ENCODE data around the gene ARHGAP6.

The ARHGAP6 gene

DNA sequence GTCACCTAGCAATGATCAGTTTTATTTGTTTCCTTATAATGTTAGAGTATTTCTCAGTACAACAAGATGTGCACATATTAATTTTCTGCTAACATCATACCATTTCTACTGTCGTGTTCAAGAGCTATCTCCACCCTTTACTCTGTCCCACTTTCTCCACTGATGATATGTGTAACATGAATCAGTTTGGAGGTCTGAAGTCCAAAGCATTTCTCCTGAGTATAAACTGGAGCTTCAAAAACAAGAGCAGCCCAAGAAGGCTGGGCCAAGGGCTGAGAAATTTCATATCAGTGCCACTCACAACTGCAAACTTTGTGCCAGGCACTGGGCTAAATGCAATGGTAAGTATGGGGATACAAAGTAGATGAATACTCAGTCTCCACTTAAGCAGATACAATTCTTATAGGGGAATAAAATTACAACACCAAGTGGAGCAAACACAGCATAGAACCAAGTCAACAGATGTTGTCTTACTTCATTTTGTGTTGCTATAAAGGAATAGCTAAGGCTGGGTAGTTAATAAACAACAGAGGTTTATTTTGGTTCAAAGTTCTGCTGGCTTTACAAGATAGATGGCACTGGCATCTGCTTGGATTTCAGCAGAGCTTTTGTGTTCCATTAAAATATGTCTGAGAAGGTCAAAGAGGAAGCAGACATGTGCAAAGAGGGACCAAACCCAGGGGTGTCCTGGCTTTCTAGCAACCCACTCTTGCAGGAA lies 328.3 kb downstream of the ARHGAP6 start:
- Histone ChIP-seq H3K27ac (ENCODE audit: low read depth, low read length) (no peak overlapping the region), H2AFZ (ENCODE audit: low read length, unreplicated experiment) (no peak overlapping the region), H3K27me3 (ENCODE audit: insufficient read depth, low read length) (no peaks in the 10 kb centered on the region), H3K79me2 (ENCODE audit: control insufficient read depth, insufficient read depth, low read length, unreplicated experiment) (no peaks in the 10 kb centered on the region), H3K36me3 (ENCODE audit: insufficient read depth, low read length) (no peaks in the 10 kb centered on the region), H3K4me3 (ENCODE audit: low read depth, low read length) (no peak overlapping the region), H3K4me1 (ENCODE audit: control insufficient read depth, insufficient read depth, low read length, unreplicated experiment) (peaks cover 11% of the 10 kb centered on the region)

- H3K4me3 ChIP-seq (ENCODE audit: low read depth, low read length): no peak overlapping the region
- no peaks in the 10 kb centered on the region for H3K79me2 ChIP-seq (ENCODE audit: control insufficient read depth, insufficient read depth, low read length, unreplicated experiment)
- peaks cover 5% of the 10 kb centered on the region for H3K4me1 ChIP-seq (ENCODE audit: control insufficient read depth, insufficient read depth, low read length, unreplicated experiment)
- H2AFZ ChIP-seq (ENCODE audit: low read length, unreplicated experiment): no peak overlapping the region
- H3K27me3 ChIP-seq (ENCODE audit: insufficient read depth, low read length): no peaks in the 10 kb centered on the region
- no peak overlapping the region for H3K27ac ChIP-seq (ENCODE audit: low read depth, low read length)
- H3K36me3 ChIP-seq (ENCODE audit: insufficient read depth, low read length): no peaks in the 10 kb centered on the region
These were observed 329.5 kb downstream of the ARHGAP6 start for GRCh38 chrX:11336201-11336600.

GRCh38 chrX:11334165-11334564 lies 331.6 kb downstream of the ARHGAP6 start:
- no peaks in the 10 kb centered on the region for H3K36me3 ChIP-seq (ENCODE audit: insufficient read depth, low read length)
- no peaks in the 10 kb centered on the region for H3K27me3 ChIP-seq (ENCODE audit: insufficient read depth, low read length)
- H3K4me3 ChIP-seq (ENCODE audit: low read depth, low read length): no peak overlapping the region
- no peaks in the 10 kb centered on the region for H3K79me2 ChIP-seq (ENCODE audit: control insufficient read depth, insufficient read depth, low read length, unreplicated experiment)
- H3K4me1 ChIP-seq (ENCODE audit: control insufficient read depth, insufficient read depth, low read length, unreplicated experiment): peaks cover 6% of the 10 kb centered on the region
- no peak overlapping the region for H2AFZ ChIP-seq (ENCODE audit: low read length, unreplicated experiment)
- no peak overlapping the region for H3K27ac ChIP-seq (ENCODE audit: low read depth, low read length)

DNA sequence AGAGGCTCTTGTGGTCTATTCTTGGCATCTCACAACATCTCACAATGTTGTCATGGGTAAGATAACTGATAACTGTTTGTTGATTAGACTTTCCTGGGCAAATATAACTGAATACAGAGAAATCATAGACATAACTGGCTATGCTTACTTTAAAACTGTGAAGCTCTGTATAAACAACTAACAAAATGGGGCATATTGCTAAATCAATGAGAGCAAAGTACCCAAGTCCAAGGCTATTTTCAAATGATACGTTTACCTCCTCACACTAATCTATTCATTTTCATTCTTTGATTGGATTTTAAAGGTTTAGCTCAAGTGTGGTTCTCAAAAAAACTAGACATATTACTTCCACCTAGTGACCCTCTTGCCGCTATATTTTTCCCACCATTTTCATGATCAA lies 333.9 kb downstream of the ARHGAP6 start:
- no peak overlapping the region for H2AFZ ChIP-seq (ENCODE audit: low read length, unreplicated experiment)
- H3K36me3 ChIP-seq (ENCODE audit: insufficient read depth, low read length): no peaks in the 10 kb centered on the region
- no peaks in the 10 kb centered on the region for H3K79me2 ChIP-seq (ENCODE audit: control insufficient read depth, insufficient read depth, low read length, unreplicated experiment)
- peaks cover 12% of the 10 kb centered on the region for H3K4me1 ChIP-seq (ENCODE audit: control insufficient read depth, insufficient read depth, low read length, unreplicated experiment)
- H3K27me3 ChIP-seq (ENCODE audit: insufficient read depth, low read length): no peaks in the 10 kb centered on the region
- H3K27ac ChIP-seq (ENCODE audit: low read depth, low read length): no peak overlapping the region
- no peak overlapping the region for H3K4me3 ChIP-seq (ENCODE audit: low read depth, low read length)

- Histone ChIP-seq H3K27me3 (ENCODE audit: insufficient read depth, low read length) (no peaks in the 10 kb centered on the region), H2AFZ (ENCODE audit: low read length, unreplicated experiment) (peak overlapping the region; percentile 25), H3K36me3 (ENCODE audit: insufficient read depth, low read length) (no peaks in the 10 kb centered on the region), H3K79me2 (ENCODE audit: control insufficient read depth, insufficient read depth, low read length, unreplicated experiment) (no peaks in the 10 kb centered on the region), H3K4me3 (ENCODE audit: low read depth, low read length) (no peak overlapping the region), H3K27ac (ENCODE audit: low read depth, low read length) (peak overlapping the region; percentile 29; the same call in 1 of the 2 replicates), H3K4me1 (ENCODE audit: control insufficient read depth, insufficient read depth, low read length, unreplicated experiment) (peaks cover 12% of the 10 kb centered on the region)
These were observed 336.7 kb downstream of the ARHGAP6 start for GRCh38 chrX:11329021-11329420.

GRCh38 chrX:11328134-11328533 lies 337.6 kb downstream of the ARHGAP6 start:
- H3K79me2 ChIP-seq (ENCODE audit: control insufficient read depth, insufficient read depth, low read length, unreplicated experiment): no peaks in the 10 kb centered on the region
- no peaks in the 10 kb centered on the region for H3K27me3 ChIP-seq (ENCODE audit: insufficient read depth, low read length)
- H3K4me1 ChIP-seq (ENCODE audit: control insufficient read depth, insufficient read depth, low read length, unreplicated experiment): peaks cover 12% of the 10 kb centered on the region
- no peak overlapping the region for H3K27ac ChIP-seq (ENCODE audit: low read depth, low read length)
- no peak overlapping the region for H2AFZ ChIP-seq (ENCODE audit: low read length, unreplicated experiment)
- no peaks in the 10 kb centered on the region for H3K36me3 ChIP-seq (ENCODE audit: insufficient read depth, low read length)
- no peak overlapping the region for H3K4me3 ChIP-seq (ENCODE audit: low read depth, low read length)

DNA sequence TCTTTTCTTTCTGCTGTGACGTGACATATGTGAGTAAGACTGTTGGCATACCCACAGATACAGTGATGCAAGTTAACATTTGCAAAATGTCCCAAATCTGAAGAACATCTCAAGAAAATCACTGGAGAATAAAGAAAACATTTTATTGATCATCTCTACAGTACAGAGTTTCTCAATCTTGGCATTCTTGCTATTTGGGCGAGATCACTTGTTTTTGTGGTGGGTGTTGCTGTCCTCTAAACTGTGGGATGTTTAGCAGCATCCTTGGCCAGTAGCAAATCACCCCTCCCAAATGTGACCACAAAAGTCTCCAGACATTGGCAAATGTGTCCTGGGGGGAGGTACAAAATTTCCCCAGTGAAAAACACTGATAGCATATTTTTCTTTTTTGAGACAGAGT lies 343.7 kb downstream of the ARHGAP6 start:
- no peak overlapping the region for H2AFZ ChIP-seq (ENCODE audit: low read length, unreplicated experiment)
- H3K79me2 ChIP-seq (ENCODE audit: control insufficient read depth, insufficient read depth, low read length, unreplicated experiment): no peaks in the 10 kb centered on the region
- no peaks in the 10 kb centered on the region for H3K27me3 ChIP-seq (ENCODE audit: insufficient read depth, low read length)
- H3K4me1 ChIP-seq (ENCODE audit: control insufficient read depth, insufficient read depth, low read length, unreplicated experiment): no peaks in the 10 kb centered on the region
- H3K27ac ChIP-seq (ENCODE audit: low read depth, low read length): no peak overlapping the region
- no peaks in the 10 kb centered on the region for H3K36me3 ChIP-seq (ENCODE audit: insufficient read depth, low read length)
- no peak overlapping the region for H3K4me3 ChIP-seq (ENCODE audit: low read depth, low read length)

- H3K4me3 ChIP-seq (ENCODE audit: low read depth, low read length): no peak overlapping the region
- no peak overlapping the region for H3K27ac ChIP-seq (ENCODE audit: low read depth, low read length)
- no peaks in the 10 kb centered on the region for H3K79me2 ChIP-seq (ENCODE audit: control insufficient read depth, insufficient read depth, low read length, unreplicated experiment)
- no peaks in the 10 kb centered on the region for H3K36me3 ChIP-seq (ENCODE audit: insufficient read depth, low read length)
- H2AFZ ChIP-seq (ENCODE audit: low read length, unreplicated experiment): no peak overlapping the region
- no peaks in the 10 kb centered on the region for H3K4me1 ChIP-seq (ENCODE audit: control insufficient read depth, insufficient read depth, low read length, unreplicated experiment)
- H3K27me3 ChIP-seq (ENCODE audit: insufficient read depth, low read length): no peaks in the 10 kb centered on the region
These were observed 345.8 kb downstream of the ARHGAP6 start for GRCh38 chrX:11319806-11320520.

- H3K36me3 ChIP-seq (ENCODE audit: insufficient read depth, low read length): no peaks in the 10 kb centered on the region
- no peaks in the 10 kb centered on the region for H3K27me3 ChIP-seq (ENCODE audit: insufficient read depth, low read length)
- H3K27ac ChIP-seq (ENCODE audit: low read depth, low read length): no peak overlapping the region
- no peak overlapping the region for H3K4me3 ChIP-seq (ENCODE audit: low read depth, low read length)
- H3K79me2 ChIP-seq (ENCODE audit: control insufficient read depth, insufficient read depth, low read length, unreplicated experiment): no peaks in the 10 kb centered on the region
- no peak overlapping the region for H2AFZ ChIP-seq (ENCODE audit: low read length, unreplicated experiment)
- peaks cover 6% of the 10 kb centered on the region for H3K4me1 ChIP-seq (ENCODE audit: control insufficient read depth, insufficient read depth, low read length, unreplicated experiment)
These were observed 354.0 kb downstream of the ARHGAP6 start for GRCh38 chrX:11311706-11312105.

DNA sequence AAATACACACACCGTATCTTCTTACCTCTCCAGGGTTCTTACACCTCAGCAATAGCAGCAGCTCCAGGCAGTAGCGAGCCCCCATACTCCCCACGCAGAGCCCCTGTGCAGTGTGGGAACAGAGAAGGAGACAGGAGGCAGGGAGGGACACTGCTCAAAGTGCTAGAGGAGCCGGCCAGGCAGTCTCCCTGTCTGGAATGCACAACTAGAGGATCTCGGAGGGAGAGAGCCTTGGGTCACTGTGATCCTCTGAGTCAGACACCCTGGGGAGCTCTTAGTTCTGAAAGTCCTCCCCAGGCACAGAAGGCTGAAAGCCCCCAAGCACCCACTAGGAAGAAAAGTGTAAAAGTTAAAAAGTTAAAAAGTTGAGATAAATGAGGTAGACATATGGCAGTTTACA lies 356.5 kb downstream of the ARHGAP6 start:
- Histone ChIP-seq H3K27me3 (ENCODE audit: insufficient read depth, low read length) (no peaks in the 10 kb centered on the region), H3K36me3 (ENCODE audit: insufficient read depth, low read length) (no peaks in the 10 kb centered on the region), H3K27ac (ENCODE audit: low read depth, low read length) (no peak overlapping the region), H3K79me2 (ENCODE audit: control insufficient read depth, insufficient read depth, low read length, unreplicated experiment) (no peaks in the 10 kb centered on the region), H3K4me3 (ENCODE audit: low read depth, low read length) (no peak overlapping the region), H2AFZ (ENCODE audit: low read length, unreplicated experiment) (no peak overlapping the region), H3K4me1 (ENCODE audit: control insufficient read depth, insufficient read depth, low read length, unreplicated experiment) (peaks cover 6% of the 10 kb centered on the region)

DNA sequence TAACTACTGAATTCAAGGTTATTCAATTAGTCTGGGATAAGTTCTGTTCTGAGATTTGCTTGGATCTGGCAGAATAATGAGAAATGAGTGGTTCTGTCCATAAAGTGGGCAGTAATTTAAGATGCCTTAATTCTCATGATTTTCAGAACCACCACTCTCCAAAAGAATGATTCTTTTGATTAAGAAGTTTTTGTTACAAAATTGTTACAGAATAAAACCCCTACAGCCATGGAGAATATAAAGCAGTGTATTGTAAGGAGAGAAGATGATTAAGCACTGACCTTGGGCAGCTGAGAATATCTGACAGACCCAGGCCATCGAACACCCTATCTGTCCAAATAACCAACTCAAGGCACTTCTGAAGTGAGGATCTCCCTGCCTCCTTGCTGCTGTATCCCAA lies 360.1 kb downstream of the ARHGAP6 start:
- H3K27me3 ChIP-seq (ENCODE audit: insufficient read depth, low read length): no peaks in the 10 kb centered on the region
- no peak overlapping the region for H2AFZ ChIP-seq (ENCODE audit: low read length, unreplicated experiment)
- peaks cover 6% of the 10 kb centered on the region for H3K4me1 ChIP-seq (ENCODE audit: control insufficient read depth, insufficient read depth, low read length, unreplicated experiment)
- no peak overlapping the region for H3K4me3 ChIP-seq (ENCODE audit: low read depth, low read length)
- H3K27ac ChIP-seq (ENCODE audit: low read depth, low read length): no peak overlapping the region
- no peaks in the 10 kb centered on the region for H3K79me2 ChIP-seq (ENCODE audit: control insufficient read depth, insufficient read depth, low read length, unreplicated experiment)
- H3K36me3 ChIP-seq (ENCODE audit: insufficient read depth, low read length): no peaks in the 10 kb centered on the region
